ENCODE results near the gene MCRIP2.

The MCRIP2 gene

DNA sequence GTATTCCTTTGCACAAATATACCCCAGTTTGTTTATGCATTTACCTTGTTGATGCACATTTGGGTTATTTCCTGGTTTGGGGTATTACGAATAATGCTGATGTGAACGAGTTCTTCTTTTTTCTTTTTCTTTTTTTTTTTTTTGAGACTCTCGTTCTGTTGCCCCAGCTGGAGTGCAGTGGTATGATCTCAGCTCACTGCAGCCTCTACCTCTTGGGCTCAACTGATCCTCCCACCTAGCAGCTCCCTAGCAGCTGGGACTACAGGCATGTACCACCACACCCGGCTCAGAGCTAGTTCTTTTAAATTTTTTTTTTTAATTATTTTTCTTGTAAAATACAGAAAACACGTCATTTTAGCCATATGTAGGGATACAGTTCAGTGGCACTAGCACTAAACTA, 37.7 kb upstream of the MCRIP2 start:
- H3K9me3 ChIP-seq, result no peaks in the 10 kb centered on the region
- H3K36me3 ChIP-seq, result peaks cover 4% of the 10 kb centered on the region; the same call in 1 of the 2 replicates
- no peak for DNase-seq
- H3K4me1 ChIP-seq, result no peaks in the 10 kb centered on the region
- no peak overlapping the region for H3K4me3 ChIP-seq (ENCODE audit: low read depth, low read length)
- TF ChIP-seq, protein P1, sequence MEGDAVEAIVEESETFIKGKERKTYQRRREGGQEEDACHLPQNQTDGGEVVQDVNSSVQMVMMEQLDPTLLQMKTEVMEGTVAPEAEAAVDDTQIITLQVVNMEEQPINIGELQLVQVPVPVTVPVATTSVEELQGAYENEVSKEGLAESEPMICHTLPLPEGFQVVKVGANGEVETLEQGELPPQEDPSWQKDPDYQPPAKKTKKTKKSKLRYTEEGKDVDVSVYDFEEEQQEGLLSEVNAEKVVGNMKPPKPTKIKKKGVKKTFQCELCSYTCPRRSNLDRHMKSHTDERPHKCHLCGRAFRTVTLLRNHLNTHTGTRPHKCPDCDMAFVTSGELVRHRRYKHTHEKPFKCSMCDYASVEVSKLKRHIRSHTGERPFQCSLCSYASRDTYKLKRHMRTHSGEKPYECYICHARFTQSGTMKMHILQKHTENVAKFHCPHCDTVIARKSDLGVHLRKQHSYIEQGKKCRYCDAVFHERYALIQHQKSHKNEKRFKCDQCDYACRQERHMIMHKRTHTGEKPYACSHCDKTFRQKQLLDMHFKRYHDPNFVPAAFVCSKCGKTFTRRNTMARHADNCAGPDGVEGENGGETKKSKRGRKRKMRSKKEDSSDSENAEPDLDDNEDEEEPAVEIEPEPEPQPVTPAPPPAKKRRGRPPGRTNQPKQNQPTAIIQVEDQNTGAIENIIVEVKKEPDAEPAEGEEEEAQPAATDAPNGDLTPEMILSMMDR (IDR thresholded peaks at IDR 0.05; ENCODE audit: low read depth, low read length), result no peak
- H3K27me3 ChIP-seq, result no peaks in the 10 kb centered on the region

DNA sequence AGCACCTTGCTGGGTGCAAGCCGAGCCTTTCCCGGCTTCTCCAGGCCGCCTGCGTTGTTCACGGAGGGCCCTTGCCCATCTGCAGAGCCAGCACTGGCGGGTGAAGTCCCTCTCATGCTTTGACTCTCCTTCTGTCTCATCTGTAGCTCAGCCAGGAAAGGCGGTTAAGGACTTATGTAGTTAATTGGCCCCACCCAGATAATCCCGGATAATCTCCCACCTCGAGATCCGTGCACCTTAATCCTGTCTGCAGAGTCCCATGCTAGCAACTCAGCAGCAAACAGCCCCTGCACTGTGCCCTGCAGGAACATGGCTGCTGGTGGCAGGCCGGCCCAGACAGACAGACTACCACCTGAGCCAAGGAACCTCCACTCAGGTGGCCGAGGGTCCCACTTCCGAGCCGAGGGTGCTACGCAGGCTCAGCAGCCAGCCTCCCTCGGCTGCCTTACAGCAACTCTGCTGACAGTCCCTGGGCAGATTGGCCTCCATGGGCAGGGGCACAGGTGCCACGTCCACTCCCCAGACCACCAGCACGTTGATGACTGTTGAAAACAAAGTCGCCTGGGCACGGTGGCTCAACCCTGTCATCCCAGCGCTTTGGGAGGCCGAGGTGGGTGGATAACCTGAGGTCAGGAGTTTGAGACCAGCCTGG, 34.8 kb upstream of the MCRIP2 start:
- TF ChIP-seq, protein P1 (IDR thresholded peaks at IDR 0.05; ENCODE audit: low read depth, low read length), result no peak
- no peaks in the 10 kb centered on the region for H3K9me3 ChIP-seq
- H3K4me1 ChIP-seq, result no peaks in the 10 kb centered on the region
- no peaks in the 10 kb centered on the region for H3K36me3 ChIP-seq
- H3K27me3 ChIP-seq, result no peaks in the 10 kb centered on the region
- DNase-seq, result no peak
- H3K4me3 ChIP-seq (ENCODE audit: low read depth, low read length), result no peak overlapping the region

DNA sequence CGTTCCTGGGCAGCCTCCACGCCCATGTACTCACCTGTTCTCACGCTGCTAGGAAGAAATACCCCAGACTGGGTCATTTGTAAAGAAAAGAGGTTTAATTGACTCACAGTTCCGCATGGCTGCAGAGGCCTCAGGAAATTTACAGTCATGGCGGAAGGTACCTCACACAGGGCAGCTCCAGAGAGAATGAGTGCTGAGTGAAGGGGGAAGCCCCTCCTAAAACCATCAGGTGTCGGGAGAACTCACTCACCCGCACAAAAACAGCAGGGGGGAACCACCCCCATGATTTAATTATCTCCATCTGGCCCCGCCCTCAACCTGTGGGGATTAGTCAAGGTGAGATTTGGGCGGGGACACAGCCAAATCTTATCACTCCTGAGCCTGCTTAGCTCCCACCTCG, 33.6 kb upstream of the MCRIP2 start:
- TF ChIP-seq, protein P1 (IDR thresholded peaks at IDR 0.05; ENCODE audit: low read depth, low read length), result no peak
- Histone ChIP-seq H3K4me1 (no peaks in the 10 kb centered on the region), H3K9me3 (no peaks in the 10 kb centered on the region), H3K36me3 (no peaks in the 10 kb centered on the region), H3K27me3 (no peaks in the 10 kb centered on the region), H3K4me3 (ENCODE audit: low read depth, low read length) (no peak overlapping the region)
- no peak for DNase-seq

DNA sequence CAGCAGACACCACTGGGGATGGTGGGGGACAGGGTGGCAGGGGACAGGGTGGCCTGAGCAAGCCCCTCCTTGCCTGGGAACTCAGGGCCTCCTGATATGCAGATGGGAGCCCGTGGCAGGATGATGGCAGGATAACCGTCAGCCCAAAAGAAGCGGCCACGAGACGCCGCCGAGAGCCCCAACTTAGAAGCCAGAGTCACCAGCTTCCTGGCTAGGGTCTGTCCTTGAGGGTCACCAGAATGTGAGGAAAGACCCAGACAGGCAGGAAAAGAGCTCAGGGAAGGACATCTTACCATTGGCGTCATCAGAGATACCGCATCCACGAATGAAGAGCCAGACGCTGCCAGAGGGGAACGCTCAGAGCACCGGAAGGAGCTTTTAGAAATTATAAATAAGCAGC, 32.3 kb upstream of the MCRIP2 start:
- H3K36me3 ChIP-seq, result no peaks in the 10 kb centered on the region
- no peak for DNase-seq
- no peaks in the 10 kb centered on the region for H3K4me1 ChIP-seq
- no peaks in the 10 kb centered on the region for H3K9me3 ChIP-seq
- TF ChIP-seq, protein P1 (IDR thresholded peaks at IDR 0.05; ENCODE audit: low read depth, low read length), result no peak
- no peak overlapping the region for H3K4me3 ChIP-seq (ENCODE audit: low read depth, low read length)
- no peaks in the 10 kb centered on the region for H3K27me3 ChIP-seq

DNA sequence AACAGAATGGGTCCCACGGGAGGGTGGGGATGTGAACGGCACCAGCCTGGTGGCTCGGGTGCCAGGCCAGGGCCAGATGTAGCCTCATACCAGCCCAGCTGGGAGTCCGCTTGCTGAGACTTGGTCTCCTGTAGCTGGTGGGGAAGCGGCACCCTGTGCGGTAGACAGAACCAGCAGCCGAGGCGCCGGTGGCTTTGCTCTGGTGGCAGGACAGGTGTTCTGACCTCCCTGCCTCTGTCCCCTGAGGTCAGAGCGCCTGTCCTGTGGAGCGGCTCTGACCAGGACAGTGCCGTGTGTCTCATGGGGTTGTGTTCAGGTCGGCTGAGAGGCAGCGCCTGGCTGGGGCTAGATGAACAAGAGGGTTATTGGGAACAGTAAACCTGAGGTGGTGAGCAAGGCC, 31.6 kb upstream of the MCRIP2 start:
- Histone ChIP-seq H3K9me3 (no peaks in the 10 kb centered on the region), H3K4me1 (no peaks in the 10 kb centered on the region), H3K27me3 (no peaks in the 10 kb centered on the region), H3K36me3 (no peaks in the 10 kb centered on the region), H3K4me3 (ENCODE audit: low read depth, low read length) (no peak overlapping the region)
- DNase-seq, result no peak
- TF ChIP-seq, protein P1 (IDR thresholded peaks at IDR 0.05; ENCODE audit: low read depth, low read length), result no peak

DNA sequence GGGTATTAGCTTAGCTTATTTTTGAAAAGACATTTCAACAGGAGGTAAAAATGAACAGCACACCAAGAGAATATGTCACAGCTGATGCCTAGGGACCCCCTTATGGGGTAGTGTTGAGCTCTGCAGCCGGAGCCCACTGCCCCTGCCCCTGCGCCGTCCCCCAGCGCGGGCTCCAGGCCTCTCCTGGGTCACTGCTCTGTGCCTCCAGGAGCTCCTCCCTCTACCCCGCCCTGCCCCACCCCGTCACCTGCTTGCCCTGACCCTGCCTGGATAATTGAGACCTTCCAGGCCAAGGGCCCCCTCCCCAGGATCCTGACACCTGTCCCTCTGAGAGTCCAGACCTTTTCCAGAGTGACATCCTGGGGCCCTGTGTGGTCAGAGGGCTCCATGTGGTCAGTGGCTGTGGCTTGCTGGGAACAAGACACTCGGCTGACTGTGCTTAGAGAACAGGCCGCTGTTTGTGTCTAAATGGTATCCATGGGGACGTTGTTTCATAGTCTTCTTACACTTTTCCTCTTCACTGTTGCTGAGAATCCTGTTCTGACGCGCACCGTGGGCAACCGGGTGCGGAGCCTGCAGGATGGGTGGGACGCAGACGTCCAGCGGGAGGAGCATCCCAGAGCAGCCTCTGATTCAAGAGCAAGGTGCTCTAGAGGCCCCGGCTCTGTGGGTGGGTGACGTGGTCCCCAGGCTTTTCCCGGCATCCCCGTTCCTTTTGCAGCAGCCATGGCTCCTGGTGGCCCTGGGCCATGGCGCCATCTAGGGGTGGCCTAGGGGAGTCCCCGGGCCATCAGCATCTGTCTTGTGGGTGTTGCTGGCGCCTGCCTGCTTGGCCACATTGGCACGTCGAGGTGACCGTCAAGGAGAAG, 30.9 kb upstream of the MCRIP2 start:
- TF ChIP-seq, protein P1 (IDR thresholded peaks at IDR 0.05; ENCODE audit: low read depth, low read length), result peak; percentile 56
- H3K4me1 ChIP-seq, result no peaks in the 10 kb centered on the region
- no peak overlapping the region for H3K4me3 ChIP-seq (ENCODE audit: low read depth, low read length)
- no peaks in the 10 kb centered on the region for H3K9me3 ChIP-seq
- no peaks in the 10 kb centered on the region for H3K36me3 ChIP-seq
- DNase-seq, result peak; percentile 58
- H3K27me3 ChIP-seq, result no peaks in the 10 kb centered on the region

Data from BE2C (cell line).